ENCODE measurements around the gene MYO5C.
A peak's percentile ranks its signal among the peaks of the same experiment; 100 is the strongest.

The MYO5C gene

GRCh38 chr15:52295421-52296001 lies at the start of gene MYO5C:
TSS of gene MYO5C (minus strand) at chr15:52295804. CDS start at chr15:52295636, 168 bp downstream.
- Histone ChIP-seq H3K9me3 (ENCODE audit: control insufficient read depth, low read length) (no peaks in the 10 kb centered on the region), H3K36me3 (ENCODE audit: control insufficient read depth, insufficient read depth, low read length, severe bottlenecking) (no peaks in the 10 kb centered on the region), H3K4me3 (ENCODE audit: low read length) (peak within 1 kb of the TSS; percentile 69), H3K4me1 (ENCODE audit: control insufficient read depth, insufficient read depth, low read length) (peaks cover 4% of the 10 kb centered on the region), H3K27me3 (replicated peaks; ENCODE audit: control insufficient read depth, insufficient read depth, low read length) (peaks cover 8% of the 10 kb centered on the region), H3K9ac (ENCODE audit: low read length) (no peak within 1 kb of the TSS)
- DNase-seq (ENCODE audit: low read depth): peak; percentile 25

GRCh38 chr15:52344592-52344991 lies 49.0 kb upstream of the MYO5C start:
- Histone ChIP-seq H3K9ac (ENCODE audit: low read length) (no peak overlapping the region), H3K36me3 (ENCODE audit: control insufficient read depth, insufficient read depth, low read length, severe bottlenecking) (peaks cover 18% of the 10 kb centered on the region), H3K4me3 (ENCODE audit: low read length) (no peak overlapping the region), H3K9me3 (ENCODE audit: control insufficient read depth, low read length) (no peaks in the 10 kb centered on the region), H3K27me3 (replicated peaks; ENCODE audit: control insufficient read depth, insufficient read depth, low read length) (no peaks in the 10 kb centered on the region), H3K4me1 (ENCODE audit: control insufficient read depth, insufficient read depth, low read length) (peaks cover 11% of the 10 kb centered on the region)
- DNase-seq (ENCODE audit: low read depth): no peak

GRCh38 chr15:52343831-52344230 lies 48.2 kb upstream of the MYO5C start:
- peaks cover 5% of the 10 kb centered on the region for H3K4me1 ChIP-seq (ENCODE audit: control insufficient read depth, insufficient read depth, low read length)
- peaks cover 15% of the 10 kb centered on the region for H3K36me3 ChIP-seq (ENCODE audit: control insufficient read depth, insufficient read depth, low read length, severe bottlenecking)
- no peak overlapping the region for H3K9ac ChIP-seq (ENCODE audit: low read length)
- no peaks in the 10 kb centered on the region for H3K27me3 ChIP-seq (replicated peaks; ENCODE audit: control insufficient read depth, insufficient read depth, low read length)
- no peaks in the 10 kb centered on the region for H3K9me3 ChIP-seq (ENCODE audit: control insufficient read depth, low read length)
- peak; percentile 41 for DNase-seq (ENCODE audit: low read depth)
- no peak overlapping the region for H3K4me3 ChIP-seq (ENCODE audit: low read length)

- H3K9ac ChIP-seq (ENCODE audit: low read length): no peak overlapping the region
- DNase-seq (ENCODE audit: low read depth): no peak
- H3K27me3 ChIP-seq (replicated peaks; ENCODE audit: control insufficient read depth, insufficient read depth, low read length): no peaks in the 10 kb centered on the region
- H3K4me3 ChIP-seq (ENCODE audit: low read length): no peak overlapping the region
- peaks cover 10% of the 10 kb centered on the region for H3K36me3 ChIP-seq (ENCODE audit: control insufficient read depth, insufficient read depth, low read length, severe bottlenecking)
- H3K4me1 ChIP-seq (ENCODE audit: control insufficient read depth, insufficient read depth, low read length): peaks cover 12% of the 10 kb centered on the region
- H3K9me3 ChIP-seq (ENCODE audit: control insufficient read depth, low read length): no peaks in the 10 kb centered on the region
Observed at GRCh38 chr15:52340093-52340492, 44.5 kb upstream of the MYO5C start.

- H3K9me3 ChIP-seq (ENCODE audit: control insufficient read depth, low read length): no peaks in the 10 kb centered on the region
- H3K36me3 ChIP-seq (ENCODE audit: control insufficient read depth, insufficient read depth, low read length, severe bottlenecking): peaks cover 15% of the 10 kb centered on the region
- no peaks in the 10 kb centered on the region for H3K27me3 ChIP-seq (replicated peaks; ENCODE audit: control insufficient read depth, insufficient read depth, low read length)
- H3K4me1 ChIP-seq (ENCODE audit: control insufficient read depth, insufficient read depth, low read length): peaks cover 16% of the 10 kb centered on the region
- DNase-seq (ENCODE audit: low read depth): no peak
- no peak overlapping the region for H3K9ac ChIP-seq (ENCODE audit: low read length)
- no peak overlapping the region for H3K4me3 ChIP-seq (ENCODE audit: low read length)
Observed at GRCh38 chr15:52338891-52339290, 43.3 kb upstream of the MYO5C start.

- H3K4me1 ChIP-seq (ENCODE audit: control insufficient read depth, insufficient read depth, low read length): peaks cover 12% of the 10 kb centered on the region
- DNase-seq (ENCODE audit: low read depth): no peak
- H3K9ac ChIP-seq (ENCODE audit: low read length): no peak overlapping the region
- H3K36me3 ChIP-seq (ENCODE audit: control insufficient read depth, insufficient read depth, low read length, severe bottlenecking): peaks cover 15% of the 10 kb centered on the region
- H3K27me3 ChIP-seq (replicated peaks; ENCODE audit: control insufficient read depth, insufficient read depth, low read length): no peaks in the 10 kb centered on the region
- H3K9me3 ChIP-seq (ENCODE audit: control insufficient read depth, low read length): no peaks in the 10 kb centered on the region
- H3K4me3 ChIP-seq (ENCODE audit: low read length): no peak overlapping the region
Observed at GRCh38 chr15:52338058-52338457, 42.5 kb upstream of the MYO5C start.

GRCh38 chr15:52337198-52337853 lies 41.7 kb upstream of the MYO5C start:
- no peak overlapping the region for H3K9ac ChIP-seq (ENCODE audit: low read length)
- no peaks in the 10 kb centered on the region for H3K27me3 ChIP-seq (replicated peaks; ENCODE audit: control insufficient read depth, insufficient read depth, low read length)
- H3K4me1 ChIP-seq (ENCODE audit: control insufficient read depth, insufficient read depth, low read length): peaks cover 12% of the 10 kb centered on the region
- no peaks in the 10 kb centered on the region for H3K9me3 ChIP-seq (ENCODE audit: control insufficient read depth, low read length)
- DNase-seq (ENCODE audit: low read depth): peak; percentile 44
- H3K4me3 ChIP-seq (ENCODE audit: low read length): no peak overlapping the region
- peaks cover 15% of the 10 kb centered on the region for H3K36me3 ChIP-seq (ENCODE audit: control insufficient read depth, insufficient read depth, low read length, severe bottlenecking)

GRCh38 chr15:52336529-52336928 lies 40.9 kb upstream of the MYO5C start:
- DNase-seq (ENCODE audit: low read depth): no peak
- H3K4me1 ChIP-seq (ENCODE audit: control insufficient read depth, insufficient read depth, low read length): peaks cover 19% of the 10 kb centered on the region
- no peaks in the 10 kb centered on the region for H3K27me3 ChIP-seq (replicated peaks; ENCODE audit: control insufficient read depth, insufficient read depth, low read length)
- H3K9me3 ChIP-seq (ENCODE audit: control insufficient read depth, low read length): no peaks in the 10 kb centered on the region
- peaks cover 15% of the 10 kb centered on the region for H3K36me3 ChIP-seq (ENCODE audit: control insufficient read depth, insufficient read depth, low read length, severe bottlenecking)
- H3K9ac ChIP-seq (ENCODE audit: low read length): no peak overlapping the region
- H3K4me3 ChIP-seq (ENCODE audit: low read length): no peak overlapping the region

GRCh38 chr15:52334491-52335160 lies 39.0 kb upstream of the MYO5C start:
- H3K4me3 ChIP-seq (ENCODE audit: low read length): no peak overlapping the region
- peaks cover 20% of the 10 kb centered on the region for H3K4me1 ChIP-seq (ENCODE audit: control insufficient read depth, insufficient read depth, low read length)
- no peaks in the 10 kb centered on the region for H3K27me3 ChIP-seq (replicated peaks; ENCODE audit: control insufficient read depth, insufficient read depth, low read length)
- peak; percentile 28 for DNase-seq (ENCODE audit: low read depth)
- no peak overlapping the region for H3K9ac ChIP-seq (ENCODE audit: low read length)
- peaks cover 18% of the 10 kb centered on the region for H3K36me3 ChIP-seq (ENCODE audit: control insufficient read depth, insufficient read depth, low read length, severe bottlenecking)
- no peaks in the 10 kb centered on the region for H3K9me3 ChIP-seq (ENCODE audit: control insufficient read depth, low read length)

- no peaks in the 10 kb centered on the region for H3K9me3 ChIP-seq (ENCODE audit: control insufficient read depth, low read length)
- H3K27me3 ChIP-seq (replicated peaks; ENCODE audit: control insufficient read depth, insufficient read depth, low read length): no peaks in the 10 kb centered on the region
- peaks cover 25% of the 10 kb centered on the region for H3K36me3 ChIP-seq (ENCODE audit: control insufficient read depth, insufficient read depth, low read length, severe bottlenecking)
- peaks cover 12% of the 10 kb centered on the region for H3K4me1 ChIP-seq (ENCODE audit: control insufficient read depth, insufficient read depth, low read length)
- no peak overlapping the region for H3K4me3 ChIP-seq (ENCODE audit: low read length)
- DNase-seq (ENCODE audit: low read depth): peak; percentile 52
- H3K9ac ChIP-seq (ENCODE audit: low read length): peak overlapping the region; percentile 36
Observed at GRCh38 chr15:52331490-52332240, 36.1 kb upstream of the MYO5C start.

- Histone ChIP-seq H3K4me3 (ENCODE audit: low read length) (no peak overlapping the region), H3K4me1 (ENCODE audit: control insufficient read depth, insufficient read depth, low read length) (peaks cover 11% of the 10 kb centered on the region), H3K9me3 (ENCODE audit: control insufficient read depth, low read length) (no peaks in the 10 kb centered on the region), H3K27me3 (replicated peaks; ENCODE audit: control insufficient read depth, insufficient read depth, low read length) (no peaks in the 10 kb centered on the region), H3K9ac (ENCODE audit: low read length) (no peak overlapping the region), H3K36me3 (ENCODE audit: control insufficient read depth, insufficient read depth, low read length, severe bottlenecking) (peaks cover 27% of the 10 kb centered on the region)
- DNase-seq (ENCODE audit: low read depth): no peak
Observed at GRCh38 chr15:52329987-52330386, 34.4 kb upstream of the MYO5C start.

Measured in adipocyte (in vitro differentiated cells).